HG02938 (cell line): Measurements from ENCODE around the gene RAB37.

ENCODE experiments used
- ATAC-seq: cut with Tn5 transposase; IDR thresholded peaks from one replicate; pipeline ENCODE4 v1.9.1; 2021; ENCODE audit warnings: mild to moderate bottlenecking, moderate library complexity; ENCODE audit not compliant: unreplicated experiment

The RAB37 gene

GRCh38 chr17:74776990-74777389 is 39.9 kb downstream of the RAB37 start:
- no peak for ATAC-seq

GRCh38 chr17:74777901-74778515 is 41.0 kb downstream of the RAB37 start:
- no peak for ATAC-seq

DNA sequence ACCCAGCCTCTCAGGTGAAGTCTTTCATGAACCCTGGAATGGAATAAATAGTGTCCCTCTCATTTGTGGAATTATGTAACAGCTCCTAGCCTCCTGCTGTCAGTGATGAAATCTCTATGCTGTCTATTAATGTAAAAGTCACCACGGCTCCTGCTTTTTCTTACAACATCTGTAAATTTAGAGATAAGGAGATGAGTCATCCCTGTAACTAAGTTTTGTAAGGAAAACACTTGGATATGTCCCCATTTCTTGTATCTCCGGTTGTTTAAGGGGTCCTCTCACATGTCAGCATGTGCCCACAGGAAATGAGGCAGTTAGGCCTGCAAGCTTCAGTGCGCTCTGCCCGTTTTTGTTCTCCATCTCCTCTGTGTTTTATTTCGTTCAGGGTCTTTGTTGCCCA is 41.9 kb downstream of the RAB37 start:
- no peak for ATAC-seq

DNA sequence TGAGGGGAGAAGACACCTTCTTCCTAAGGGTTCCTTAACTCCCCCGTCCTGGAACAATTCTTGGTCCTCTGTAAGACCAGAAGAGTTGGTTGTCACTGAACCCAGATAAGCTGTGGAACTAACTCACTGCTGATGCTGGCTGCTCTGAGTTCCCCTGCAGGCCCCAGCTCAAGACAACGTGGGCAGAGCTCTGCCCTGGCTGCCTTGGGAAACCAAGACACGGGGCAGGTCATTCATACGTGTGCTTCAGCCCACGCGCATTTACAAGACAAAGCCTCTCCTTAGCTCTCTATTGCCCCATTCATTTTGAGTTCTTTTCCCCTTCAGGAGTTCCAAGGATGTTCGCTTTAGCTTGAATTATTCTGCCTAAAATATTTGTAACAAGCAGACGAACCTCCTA is 42.4 kb downstream of the RAB37 start:
- no peak for ATAC-seq

DNA sequence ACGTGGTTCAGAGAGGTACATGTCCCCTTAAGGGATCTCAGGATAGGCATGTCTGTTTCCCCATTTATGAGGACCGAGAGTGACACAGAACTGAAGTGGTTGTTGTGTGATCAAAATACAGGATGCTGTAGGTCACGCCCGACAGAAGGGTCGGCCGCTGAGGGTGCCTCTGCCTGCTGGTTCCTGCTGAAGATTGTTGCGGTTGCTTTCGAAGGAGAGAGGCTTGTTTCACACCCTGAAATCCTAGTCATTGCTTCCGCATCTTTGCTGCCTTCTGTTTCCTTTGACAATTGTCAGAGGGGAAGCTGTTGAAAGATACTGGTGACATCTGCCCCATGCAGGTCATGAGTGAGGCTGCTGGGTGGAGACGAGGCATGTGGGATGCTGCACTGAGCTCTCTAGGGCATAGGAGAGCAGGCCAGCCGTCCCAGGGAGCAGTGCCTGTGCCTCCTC is 42.9 kb downstream of the RAB37 start:
- ATAC-seq: peak; percentile 45

GRCh38 chr17:74780443-74781238 is 43.6 kb downstream of the RAB37 start:
- ATAC-seq: no peak

DNA sequence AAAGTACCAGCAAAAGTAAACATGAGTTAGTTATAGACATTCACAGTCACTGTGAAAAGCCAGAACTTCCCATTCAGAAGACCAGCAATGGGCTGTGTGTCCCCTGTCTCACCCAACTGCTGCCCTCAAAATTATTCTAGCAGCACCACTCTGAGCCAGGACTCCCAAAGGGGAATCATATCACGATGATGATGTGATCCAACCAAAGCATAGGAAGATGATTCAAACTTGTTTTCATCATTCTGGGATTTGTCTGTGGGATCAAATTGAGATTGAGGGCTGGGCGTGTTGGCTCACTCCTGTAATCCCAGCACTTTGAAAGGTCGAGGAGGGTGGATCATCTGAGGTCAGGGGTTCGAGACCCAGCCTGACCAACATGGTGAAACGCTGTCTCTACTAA is 45.5 kb downstream of the RAB37 start:
- ATAC-seq: no peak

DNA sequence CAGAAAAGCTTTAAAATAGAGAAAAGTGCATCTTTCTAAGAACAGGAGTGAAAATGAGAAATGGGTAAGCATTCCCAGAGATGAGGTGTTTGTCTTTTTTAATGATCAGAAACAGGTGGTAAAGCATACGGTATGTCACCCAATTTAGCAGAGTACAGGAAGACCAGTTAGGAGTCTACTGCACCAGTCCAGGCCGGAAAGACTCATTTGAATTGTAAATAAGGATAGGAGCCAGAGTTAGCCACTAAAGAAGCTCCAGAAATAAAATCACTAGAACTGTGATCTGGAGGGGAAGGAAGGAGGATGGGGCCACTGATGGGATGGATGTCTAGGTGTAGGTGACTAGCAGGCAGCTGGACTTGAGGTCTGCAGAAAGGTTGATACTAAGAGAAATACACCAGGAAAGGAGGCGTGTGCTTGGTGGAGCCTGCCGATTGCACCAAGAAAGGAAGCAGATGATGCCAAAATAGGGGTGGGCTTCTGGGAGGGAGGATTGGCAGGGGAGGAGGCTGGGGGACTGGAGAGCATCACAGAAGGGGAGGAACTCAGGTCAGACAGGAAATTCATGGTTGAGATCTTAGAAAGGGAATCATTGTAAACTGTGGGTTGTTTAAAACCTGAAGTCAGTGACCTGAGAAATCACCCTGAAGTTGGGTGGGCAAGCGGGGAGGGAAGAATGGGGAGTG is 47.2 kb downstream of the RAB37 start:
- ATAC-seq: no peak

- ATAC-seq: no peak
Measured at GRCh38 chr17:74785096-74785980, 48.3 kb downstream of the RAB37 start.

GRCh38 chr17:74785981-74786360 is 48.9 kb downstream of the RAB37 start:
- ATAC-seq: no peak

- no peak for ATAC-seq
Measured at GRCh38 chr17:74786431-74787055, 49.5 kb downstream of the RAB37 start.

DNA sequence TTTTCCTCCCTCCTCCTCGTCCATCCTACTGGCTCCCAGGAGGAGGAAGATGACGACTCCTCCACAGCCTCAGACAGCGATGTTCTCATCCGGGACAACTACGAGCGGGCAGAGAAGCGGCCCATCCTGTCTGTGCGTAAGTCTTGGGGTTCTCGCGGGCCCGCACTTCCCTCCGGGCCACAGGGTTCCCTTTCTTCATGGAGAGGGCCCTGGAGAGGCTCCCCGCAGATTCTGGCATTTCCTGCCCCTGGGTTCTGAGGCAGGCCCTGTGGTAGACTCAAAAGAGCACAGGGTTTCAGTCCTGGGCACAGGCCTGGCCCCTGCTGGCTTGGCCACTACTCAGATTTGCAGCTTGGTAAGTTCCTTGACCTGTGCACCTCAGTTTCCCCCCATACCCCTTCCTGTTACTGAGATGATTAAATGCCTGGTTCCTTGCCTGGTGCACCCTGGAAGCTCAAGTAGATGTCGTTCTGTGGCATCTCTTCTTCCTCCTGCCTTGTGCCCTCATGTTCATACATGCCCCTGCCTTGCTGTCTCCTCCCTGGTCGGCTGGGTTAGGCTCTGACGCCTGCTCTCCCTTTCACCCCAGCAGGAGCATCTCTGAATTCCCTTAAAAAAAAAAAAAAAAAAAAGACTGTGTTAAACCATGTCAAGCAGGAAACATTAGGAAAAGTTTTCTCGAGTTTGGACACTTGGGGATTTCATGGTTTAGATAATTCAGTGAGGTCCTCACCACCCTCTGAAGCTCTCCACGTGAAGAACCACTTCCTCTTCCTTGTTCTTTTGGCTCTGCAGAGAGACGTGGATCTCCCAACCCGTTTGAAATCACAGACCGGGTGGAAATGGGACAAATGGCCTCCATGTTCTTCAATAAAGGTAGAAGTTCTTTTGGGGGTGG is 53.4 kb downstream of the RAB37 start:
- no peak for ATAC-seq

DNA sequence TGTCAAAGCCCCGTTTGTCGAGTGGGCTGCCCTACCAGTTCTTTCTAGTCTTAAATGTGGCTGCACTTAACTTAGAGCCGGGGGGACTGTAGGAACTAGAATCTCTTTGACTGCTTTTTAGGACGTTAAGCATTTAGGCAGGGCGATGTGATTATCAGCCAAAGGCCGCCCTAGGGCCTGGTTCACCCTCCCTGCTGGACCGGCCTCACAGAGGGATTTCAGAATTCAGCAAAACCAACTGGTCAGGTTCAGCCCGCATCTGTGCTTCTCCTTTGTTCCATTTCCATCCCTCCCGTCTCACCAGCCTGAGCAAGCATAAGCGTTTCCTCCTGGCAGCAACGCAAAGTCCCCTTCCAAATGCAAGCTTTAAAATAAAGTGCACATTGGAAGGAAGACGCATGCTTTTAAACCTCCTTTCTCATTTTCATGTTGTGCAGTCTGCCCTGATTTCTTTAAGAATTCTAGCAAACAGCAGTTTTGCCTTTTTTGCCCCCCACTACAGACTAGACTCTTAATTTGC is 55.6 kb downstream of the RAB37 start:
- ATAC-seq: no peak

GRCh38 chr17:74795327-74796020 is 58.4 kb downstream of the RAB37 start:
- no peak for ATAC-seq

GRCh38 chr17:74796211-74796610 is 59.2 kb downstream of the RAB37 start:
- no peak for ATAC-seq

GRCh38 chr17:74796866-74797265 is 59.8 kb downstream of the RAB37 start:
- no peak for ATAC-seq
